ENCODE results near the gene SIK2. TPM values are rescaled to one million over a fixed set of nuclear protein-coding genes. Genes with fewer than 3 reads are reported as not detected.

Gene SIK2
- total and polyA plus RNA-seq, 2 donors (not counting 1 experiment from before 2014, with no cell fraction given) = 4.9 to 21.8 TPM

- no peak for DNase-seq
- Mint-ChIP-seq H3K4me3 (no peak overlapping the region), H3K27me3 (peaks cover 14% of the 10 kb centered on the region), H3K4me1 (peaks cover 4% of the 10 kb centered on the region), H3K27ac (no peak overlapping the region), H3K9me3 (ENCODE audit: insufficient read depth) (no peaks in the 10 kb centered on the region)
- no CpG with 5 or more reads among the region's 4 CpGs for WGBS (ENCODE audit: insufficient coverage)
- ChIA-PET CTCF (interaction anchor here (1.3 kb wide), 1 partner anchor 273 kb away, joined by 3 read pairs; no protein-coding TSS in a partner anchor), POLR2A (no interaction called here)
- Histone ChIP-seq H3K27ac (ENCODE audit: low read length in 2 of 2) (no peak overlapping the region), H3K9me3 (ENCODE audit: control extremely low read depth in 1 of 3, control insufficient read depth in 2 of 3, insufficient read depth in 1 of 3, low read length in 2 of 3) (no peaks in the 10 kb centered on the region), H3K27me3 (replicated peaks in 1 of 4; ENCODE audit: control extremely low read depth in 1 of 4, control insufficient read depth in 3 of 4, insufficient read depth in 4 of 4, low read length in 3 of 4) (peaks cover 0 to 4% (median 0%) of the 10 kb centered on the region in 4 experiments), H3K36me3 (replicated peaks in 1 of 2; ENCODE audit: control extremely low read depth in 1 of 2, control insufficient read depth in 1 of 2, extremely low read depth in 1 of 2, insufficient read depth in 2 of 2, low read length in 1 of 2) (no peaks in the 10 kb centered on the region), H2AFZ (ENCODE audit: insufficient read depth, low read depth, low read length, poor library complexity, severe bottlenecking) (no peak overlapping the region), H3K9ac (ENCODE audit: low read length) (no peak overlapping the region), H3K4me1 (ENCODE audit: control insufficient read depth in 2 of 2, insufficient read depth in 2 of 2, low read length in 2 of 2) (no peaks in the 10 kb centered on the region), H3K4me3 (ENCODE audit: control extremely low read depth in 1 of 5, extremely low read depth in 1 of 5, insufficient read depth in 1 of 5, low read depth in 2 of 5, low read length in 4 of 5) (no peak overlapping the region), H4K20me1 (ENCODE audit: control insufficient read depth, insufficient read depth, low read length, poor library complexity, severe bottlenecking) (no peaks in the 10 kb centered on the region), H3K79me2 (ENCODE audit: control insufficient read depth, insufficient read depth, low read length) (no peaks in the 10 kb centered on the region), H3K4me2 (replicated peaks; ENCODE audit: low read depth, low read length, poor library complexity, severe bottlenecking) (no peak overlapping the region)
- ATAC-seq (ENCODE audit: low read depth) = no peak
- intact Hi-C loops (cut with micrococcal nuclease) = loop anchor here (5.0 kb wide), 1 partner anchor 413 kb away; no protein-coding TSS in a partner anchor
- TF ChIP-seq EZH2 (IDR thresholded peaks at IDR 0.05; ENCODE audit: borderline replicate concordance, insufficient read depth, low read depth, low read length, poor library complexity, severe bottlenecking) = no peak
- no peak for TF ChIP-seq CTCF (IDR thresholded peaks at IDR 0.05)
Measured at GRCh38 chr11:111569476-111569875, 32.8 kb upstream of the SIK2 start.

- H3K36me3 ChIP-seq (replicated peaks in 1 of 2; ENCODE audit: control extremely low read depth in 1 of 2, control insufficient read depth in 1 of 2, extremely low read depth in 1 of 2, insufficient read depth in 2 of 2, low read length in 1 of 2) = no peaks in the 10 kb centered on the region
- H3K9ac ChIP-seq (ENCODE audit: low read length) = no peak overlapping the region
- H3K4me3 ChIP-seq (ENCODE audit: control extremely low read depth in 1 of 5, extremely low read depth in 1 of 5, insufficient read depth in 1 of 5, low read depth in 2 of 5, low read length in 4 of 5) = no peak overlapping the region
- intact Hi-C loops (cut with micrococcal nuclease) = no loop called here
- Mint-ChIP-seq H3K4me1 (peaks cover 7% of the 10 kb centered on the region), H3K27me3 (peaks cover 14% of the 10 kb centered on the region), H3K27ac (no peak overlapping the region), H3K9me3 (ENCODE audit: insufficient read depth) (no peaks in the 10 kb centered on the region), H3K4me3 (no peak overlapping the region)
- WGBS (ENCODE audit: insufficient coverage) = no CpG with 5 or more reads among the region's 6 CpGs
- ChIA-PET CTCF (no interaction called here), POLR2A (no interaction called here)
- ATAC-seq (ENCODE audit: low read depth) (no peak), DNase-seq (no peak)
- peaks cover 0 to 4% (median 0%) of the 10 kb centered on the region in 4 experiments for H3K27me3 ChIP-seq (replicated peaks in 1 of 4; ENCODE audit: control extremely low read depth in 1 of 4, control insufficient read depth in 3 of 4, insufficient read depth in 4 of 4, low read length in 3 of 4)
- TF ChIP-seq EZH2 (IDR thresholded peaks at IDR 0.05; ENCODE audit: borderline replicate concordance, insufficient read depth, low read depth, low read length, poor library complexity, severe bottlenecking) (no peak), CTCF (IDR thresholded peaks at IDR 0.05) (no peak)
- no peaks in the 10 kb centered on the region for H4K20me1 ChIP-seq (ENCODE audit: control insufficient read depth, insufficient read depth, low read length, poor library complexity, severe bottlenecking)
- no peaks in the 10 kb centered on the region for H3K79me2 ChIP-seq (ENCODE audit: control insufficient read depth, insufficient read depth, low read length)
- no peak overlapping the region for H3K4me2 ChIP-seq (replicated peaks; ENCODE audit: low read depth, low read length, poor library complexity, severe bottlenecking)
- H2AFZ ChIP-seq (ENCODE audit: insufficient read depth, low read depth, low read length, poor library complexity, severe bottlenecking) = no peak overlapping the region
- no peak overlapping the region for H3K27ac ChIP-seq (ENCODE audit: low read length in 2 of 2)
- H3K4me1 ChIP-seq (ENCODE audit: control insufficient read depth in 2 of 2, insufficient read depth in 2 of 2, low read length in 2 of 2) = no peaks in the 10 kb centered on the region
- no peaks in the 10 kb centered on the region for H3K9me3 ChIP-seq (ENCODE audit: control extremely low read depth in 1 of 3, control insufficient read depth in 2 of 3, insufficient read depth in 1 of 3, low read length in 2 of 3)
Measured at GRCh38 chr11:111570796-111571195, 31.5 kb upstream of the SIK2 start.
